Liver (tissue), 3 donors: ENCODE data around the gene HMX1.

Experiments
- CTCF ChIP-seq: fragments of 150-350 bp; IDR thresholded peaks from 2 replicates; pipeline ENCODE4 v1.5.1; 2017; ENCODE audit warnings: improper control_type of control experiment, low read depth, low read length; ENCODE audit not compliant: missing input control
- FOXA1 ChIP-seq: IDR thresholded peaks from 2 replicates; pipeline ENCODE4 v1.6.1; 2016; ENCODE audit warnings: antibody characterized with exemption
- JUND ChIP-seq, 2 donors: IDR thresholded peaks; 2 replicates each; pipeline ENCODE4 v1.6.1; 2016; ENCODE audit warnings: antibody characterized with exemption in 2 of 2
- REST ChIP-seq: IDR thresholded peaks from 2 replicates; pipeline ENCODE4 v1.6.1; 2016; ENCODE audit warnings: antibody characterized with exemption, mild to moderate bottlenecking
- SP1 ChIP-seq: IDR thresholded peaks from 2 replicates; pipeline ENCODE4 v1.6.1; 2018; ENCODE audit warnings: antibody characterized with exemption, mild to moderate bottlenecking
- TAF1 ChIP-seq: conservative IDR thresholded peaks from 2 replicates; pipeline ENCODE4 v1.6.1; 2016; ENCODE audit warnings: antibody characterized with exemption, mild to moderate bottlenecking
- TF ChIP-seq, protein P1 (sequence below): IDR thresholded peaks from 2 replicates; pipeline ENCODE4 v1.6.1; 2016; ENCODE audit warnings: antibody characterized with exemption
- TF ChIP-seq, protein P2 (sequence below): IDR thresholded peaks from 2 replicates; pipeline ENCODE4 v1.6.1; 2016; ENCODE audit warnings: antibody characterized with exemption
- TF ChIP-seq, protein P3 (sequence below): IDR thresholded peaks from 2 replicates; pipeline ENCODE4 v1.6.1; 2016; ENCODE audit warnings: antibody characterized with exemption
- donor health status: healthy.
- donor health status: healthy.

DNA sequence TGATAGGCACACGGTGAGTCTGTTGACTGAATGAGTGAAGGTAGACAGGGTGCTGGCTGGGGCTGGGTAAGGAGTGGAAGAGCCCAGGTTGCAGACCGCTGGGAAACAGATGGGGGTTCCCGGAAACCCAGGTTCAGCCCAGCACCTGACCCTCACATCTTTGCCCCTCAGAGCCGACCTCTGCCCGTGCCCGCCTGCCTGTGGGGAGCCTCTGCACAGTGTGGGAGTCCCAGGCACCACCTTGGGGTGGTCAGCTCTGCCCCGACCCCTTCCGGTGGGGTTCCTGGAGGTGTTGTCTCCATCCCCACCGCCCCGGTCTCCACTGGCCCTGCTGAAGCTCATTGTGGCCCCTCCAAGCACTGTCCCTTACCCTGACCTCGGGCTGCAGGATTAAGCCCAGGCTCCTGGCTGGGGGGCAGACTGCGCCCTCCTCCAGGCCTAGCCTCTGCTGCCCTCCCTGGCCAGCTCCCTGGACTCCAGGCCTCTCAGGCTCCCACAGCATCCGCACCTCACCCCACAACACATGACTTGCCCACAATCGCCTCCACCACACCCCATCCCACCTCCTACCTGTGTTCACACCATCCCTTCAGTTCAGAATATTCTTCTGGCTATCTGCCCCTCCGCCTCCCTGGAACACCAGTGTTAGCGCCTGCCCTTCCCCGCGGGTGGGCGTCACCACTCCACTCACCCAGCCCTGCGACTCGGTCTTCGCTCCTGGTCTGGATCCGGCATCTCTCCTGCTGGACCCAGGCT, 21.4 kb downstream of the HMX1 start:
- no peak for TF ChIP-seq CTCF
- TF ChIP-seq, protein P1, sequence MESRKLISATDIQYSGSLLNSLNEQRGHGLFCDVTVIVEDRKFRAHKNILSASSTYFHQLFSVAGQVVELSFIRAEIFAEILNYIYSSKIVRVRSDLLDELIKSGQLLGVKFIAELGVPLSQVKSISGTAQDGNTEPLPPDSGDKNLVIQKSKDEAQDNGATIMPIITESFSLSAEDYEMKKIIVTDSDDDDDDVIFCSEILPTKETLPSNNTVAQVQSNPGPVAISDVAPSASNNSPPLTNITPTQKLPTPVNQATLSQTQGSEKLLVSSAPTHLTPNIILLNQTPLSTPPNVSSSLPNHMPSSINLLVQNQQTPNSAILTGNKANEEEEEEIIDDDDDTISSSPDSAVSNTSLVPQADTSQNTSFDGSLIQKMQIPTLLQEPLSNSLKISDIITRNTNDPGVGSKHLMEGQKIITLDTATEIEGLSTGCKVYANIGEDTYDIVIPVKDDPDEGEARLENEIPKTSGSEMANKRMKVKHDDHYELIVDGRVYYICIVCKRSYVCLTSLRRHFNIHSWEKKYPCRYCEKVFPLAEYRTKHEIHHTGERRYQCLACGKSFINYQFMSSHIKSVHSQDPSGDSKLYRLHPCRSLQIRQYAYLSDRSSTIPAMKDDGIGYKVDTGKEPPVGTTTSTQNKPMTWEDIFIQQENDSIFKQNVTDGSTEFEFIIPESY = no peak
- TF ChIP-seq, protein P2, sequence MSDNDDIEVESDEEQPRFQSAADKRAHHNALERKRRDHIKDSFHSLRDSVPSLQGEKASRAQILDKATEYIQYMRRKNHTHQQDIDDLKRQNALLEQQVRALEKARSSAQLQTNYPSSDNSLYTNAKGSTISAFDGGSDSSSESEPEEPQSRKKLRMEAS = no peak
- no peak for TF ChIP-seq REST
- TF ChIP-seq JUND (IDR thresholded peaks at IDR 0.05) = no peak
- TF ChIP-seq TAF1 = no peak
- no peak for TF ChIP-seq FOXA1
- TF ChIP-seq, protein P3, sequence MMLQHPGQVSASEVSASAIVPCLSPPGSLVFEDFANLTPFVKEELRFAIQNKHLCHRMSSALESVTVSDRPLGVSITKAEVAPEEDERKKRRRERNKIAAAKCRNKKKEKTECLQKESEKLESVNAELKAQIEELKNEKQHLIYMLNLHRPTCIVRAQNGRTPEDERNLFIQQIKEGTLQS = no peak
- no peak for TF ChIP-seq SP1
